NCI-H82 treated with DMSO at 0.1 percent for 48 hours (cell line): ENCODE results near the gene SMYD5.

Experiments used
- DNase-seq: peaks from one replicate; lab custom pipeline; 2025; ENCODE audit not compliant: unreplicated experiment; lab: John Stamatoyannopoulos, UW

Gene SMYD5

DNA sequence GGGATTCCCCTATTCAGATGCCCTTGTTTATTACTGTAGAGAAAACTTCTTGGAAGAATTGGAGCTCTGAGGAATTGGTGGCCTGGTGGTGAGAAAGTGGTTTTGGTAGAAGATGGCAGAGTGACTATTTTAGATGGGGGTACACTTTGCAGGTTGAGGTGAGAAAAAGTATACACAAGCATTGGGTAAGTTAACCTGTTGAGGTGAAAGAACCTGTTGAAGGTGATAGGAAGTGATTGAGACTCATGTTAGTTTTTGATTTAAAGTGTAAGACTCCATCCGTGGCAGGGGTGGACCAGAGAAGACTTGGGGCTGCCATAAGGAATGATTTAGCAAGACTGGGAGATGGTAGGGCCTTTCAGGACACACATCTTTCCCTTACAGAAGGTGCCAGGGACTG is 23.1 kb downstream of the SMYD5 start:
- DNase-seq, result no peak

GRCh38 chr2:73238149-73238548 is 24.1 kb downstream of the SMYD5 start:
- DNase-seq, result no peak

GRCh38 chr2:73238976-73239375 is 24.9 kb downstream of the SMYD5 start:
- DNase-seq, result no peak

- DNase-seq, result no peak
Measured at GRCh38 chr2:73239776-73240175, 25.7 kb downstream of the SMYD5 start.

GRCh38 chr2:73243884-73244570 is 30.0 kb downstream of the SMYD5 start:
- DNase-seq, result peak; percentile 87

DNA sequence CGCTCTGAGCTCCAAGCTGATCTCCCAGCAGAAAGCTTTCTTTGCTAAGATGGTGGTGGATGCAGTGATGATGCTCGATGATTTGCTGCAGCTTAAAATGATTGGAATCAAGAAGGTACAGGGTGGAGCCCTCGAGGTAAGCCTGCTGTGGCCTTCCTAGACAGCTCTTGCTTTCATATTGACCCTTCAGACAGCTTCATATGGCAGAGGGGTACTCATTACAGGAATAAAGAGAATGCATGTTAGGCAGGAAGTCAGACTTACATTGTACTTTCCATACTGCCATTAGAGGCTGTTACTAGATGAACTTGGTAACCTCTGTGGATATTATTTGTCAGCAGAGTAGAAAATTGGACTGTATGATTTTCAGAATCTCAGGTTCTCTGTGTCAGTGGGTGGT is 30.5 kb downstream of the SMYD5 start:
- DNase-seq, result no peak

DNA sequence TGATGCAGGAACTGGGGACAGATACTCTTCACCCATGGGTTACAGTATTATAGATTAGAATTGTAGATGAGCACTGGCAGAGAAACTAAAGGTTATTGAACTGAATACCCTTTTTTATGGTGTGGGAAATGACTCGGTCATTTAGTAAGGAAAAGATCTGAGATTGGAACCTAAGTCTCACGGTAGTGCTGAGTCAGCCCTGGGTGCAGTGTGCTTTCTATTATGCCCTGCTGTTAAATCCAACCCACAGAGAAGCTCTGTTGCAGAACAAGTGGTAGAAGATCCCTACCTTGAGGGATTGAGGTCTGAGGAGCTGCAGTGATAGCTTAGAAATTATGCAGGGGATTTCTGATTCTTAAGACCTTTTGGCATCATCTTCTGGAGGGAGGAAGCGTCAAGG is 32.8 kb downstream of the SMYD5 start:
- no peak for DNase-seq

DNA sequence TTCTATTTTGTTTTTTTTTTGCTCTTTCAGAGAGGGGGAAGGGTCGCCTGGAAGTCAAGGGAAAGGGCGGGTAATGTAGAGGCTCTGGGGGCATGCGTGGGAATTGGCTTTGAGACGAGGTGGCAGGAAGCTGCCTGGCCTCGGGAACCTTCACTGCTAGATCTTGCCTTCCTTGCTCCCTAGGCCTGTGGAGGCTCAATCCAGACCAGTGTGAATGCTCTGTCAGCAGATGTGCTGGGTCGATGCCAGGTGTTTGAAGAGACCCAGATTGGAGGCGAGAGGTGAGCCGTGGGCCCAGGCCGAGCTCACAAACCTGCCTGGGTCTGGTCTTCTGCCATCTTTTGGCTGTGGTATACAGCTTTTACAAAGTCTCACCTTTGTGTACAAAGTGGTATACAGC is 35.6 kb downstream of the SMYD5 start:
- DNase-seq, result no peak

DNA sequence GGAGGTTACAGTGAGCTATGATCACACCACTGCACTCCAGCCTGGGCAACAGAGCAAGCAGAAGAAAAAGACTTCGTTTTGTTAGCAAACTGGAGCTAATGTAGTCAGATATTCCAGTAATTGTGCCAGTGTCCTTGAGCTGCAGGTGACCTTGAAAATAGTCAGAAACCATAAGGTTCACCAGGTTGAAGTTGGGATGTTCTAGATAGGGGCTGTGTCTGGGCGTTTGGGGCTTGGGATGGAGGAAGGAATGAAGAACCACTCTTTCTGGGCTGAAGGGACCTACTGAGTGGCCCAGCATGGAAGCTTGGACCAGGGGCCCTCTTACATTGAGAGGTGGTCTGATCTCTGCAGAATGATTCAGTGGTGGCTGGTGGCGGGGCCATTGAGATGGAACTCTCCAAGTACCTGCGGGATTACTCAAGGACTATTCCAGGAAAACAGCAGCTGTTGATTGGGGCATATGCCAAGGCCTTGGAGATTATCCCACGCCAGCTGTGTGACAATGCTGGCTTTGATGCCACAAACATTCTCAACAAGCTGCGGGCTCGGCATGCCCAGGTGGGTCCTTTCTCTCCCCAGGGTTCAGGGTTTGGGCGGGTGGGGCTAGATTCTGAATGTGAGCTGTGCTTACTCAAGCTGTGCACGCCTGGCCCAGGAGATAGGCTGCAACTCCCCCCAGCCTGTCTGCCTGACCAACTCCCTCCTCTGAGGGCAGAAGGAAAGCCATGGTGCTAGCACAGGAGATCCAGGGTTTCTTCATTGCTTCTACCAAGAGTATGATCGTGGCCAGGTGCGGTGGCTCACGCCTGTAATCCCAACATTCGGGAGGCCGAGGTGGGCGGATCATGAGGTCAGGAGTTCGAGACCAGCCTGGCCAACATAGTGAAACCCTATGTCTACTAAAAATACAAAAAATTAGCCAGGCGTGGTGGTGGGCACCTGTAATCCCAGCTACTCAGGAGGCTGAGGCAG is 37.1 kb downstream of the SMYD5 start:
- no peak for DNase-seq

GRCh38 chr2:73252238-73253027 is 38.4 kb downstream of the SMYD5 start:
- no peak for DNase-seq

- DNase-seq, result no peak
Measured at GRCh38 chr2:73253400-73253799, 39.4 kb downstream of the SMYD5 start.

DNA sequence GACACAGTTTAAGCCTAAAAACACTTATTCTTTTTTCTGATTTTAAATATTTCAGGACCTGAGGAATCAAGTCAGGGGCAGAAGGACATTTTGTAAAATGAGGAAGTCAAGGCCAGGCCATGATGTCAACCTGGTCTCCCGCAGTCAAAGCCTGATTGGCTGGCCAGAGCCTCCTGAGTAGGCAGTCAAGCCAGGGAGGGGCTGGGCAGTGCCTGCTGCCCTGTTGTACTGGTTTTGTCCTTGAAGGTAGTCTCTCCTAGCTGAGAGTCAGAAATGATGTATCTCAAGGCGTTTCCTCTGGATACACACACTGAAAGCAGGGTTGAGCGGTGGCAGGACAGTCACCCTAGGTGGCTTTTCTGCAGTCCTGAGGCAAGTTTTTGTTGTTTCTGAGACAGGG is 39.9 kb downstream of the SMYD5 start:
- no peak for DNase-seq

GRCh38 chr2:73254343-73255006 is 40.4 kb downstream of the SMYD5 start:
- no peak for DNase-seq

GRCh38 chr2:73255007-73255644 is 41.1 kb downstream of the SMYD5 start:
- DNase-seq, result no peak

GRCh38 chr2:73255907-73256617 is 42.0 kb downstream of the SMYD5 start:
- no peak for DNase-seq

GRCh38 chr2:73256618-73256922 is 42.5 kb downstream of the SMYD5 start:
- DNase-seq, result no peak

- no peak for DNase-seq
Measured at GRCh38 chr2:73257021-73257420, 43.0 kb downstream of the SMYD5 start.

- DNase-seq, result no peak
Measured at GRCh38 chr2:73257425-73258125, 43.5 kb downstream of the SMYD5 start.

- DNase-seq, result no peak
Measured at GRCh38 chr2:73258186-73258912, 44.3 kb downstream of the SMYD5 start.
